Endodermal cell (in vitro differentiated cells): ENCODE measurements around the gene PAGE2. TPM values are rescaled to one million over a fixed set of nuclear protein-coding genes. Genes with fewer than 3 reads are reported as not detected.
"Not testable (repeated sequence)": the region's sequence is repeated elsewhere in the genome, so short reads cannot be mapped to it uniquely, and the experiment has no call there.

ENCODE experiments used
- DNase-seq: peaks from one replicate; pipeline ENCODE4 v3.0.0-alpha.2; 2017
- H3K27ac ChIP-seq: 2 replicates; pipeline ENCODE4 v1.5.1; 2013; ENCODE audit warnings: mild to moderate bottlenecking, low read depth, low read length, moderate library complexity
- H3K27me3 ChIP-seq: 2 replicates; pipeline ENCODE4 v1.6.1; 2013; ENCODE audit warnings: mild to moderate bottlenecking, low read length, moderate library complexity; ENCODE audit not compliant: insufficient read depth, control insufficient read depth, poor library complexity, severe bottlenecking
- H3K36me3 ChIP-seq: 2 replicates; pipeline ENCODE4 v1.7.0; 2013; ENCODE audit warnings: mild to moderate bottlenecking, low read length, moderate library complexity; ENCODE audit not compliant: control insufficient read depth, insufficient read depth
- H3K4me1 ChIP-seq: one replicate; pipeline ENCODE4 v1.7.0; 2013; ENCODE audit warnings: low read length; ENCODE audit not compliant: control insufficient read depth, insufficient read depth
- H3K4me3 ChIP-seq: 2 replicates; pipeline ENCODE4 v1.5.1; 2013; ENCODE audit warnings: mild to moderate bottlenecking, low read length, moderate library complexity
- H3K9ac ChIP-seq: 2 replicates; pipeline ENCODE4 v1.6.1; 2013; ENCODE audit warnings: mild to moderate bottlenecking, low read length, moderate library complexity; ENCODE audit not compliant: poor library complexity, severe bottlenecking; ENCODE audit errors: extremely low read depth
- H3K9me3 ChIP-seq: 2 replicates; pipeline ENCODE4 v1.6.1; 2013; ENCODE audit warnings: mild to moderate bottlenecking, low read length, moderate library complexity; ENCODE audit not compliant: control insufficient read depth
- H3K27ac Mint-ChIP-seq: 2 replicates; pipeline ENCODE4 v1.8.0; 2020; ENCODE audit warnings: mixed read lengths
- H3K27me3 Mint-ChIP-seq: 2 replicates; pipeline ENCODE4 v1.8.0; 2021; ENCODE audit warnings: mild to moderate bottlenecking, mixed read lengths; ENCODE audit not compliant: insufficient read depth
- H3K36me3 Mint-ChIP-seq: 2 replicates; pipeline ENCODE4 v1.8.0; 2020; ENCODE audit warnings: low read depth, mixed read lengths
- H3K4me1 Mint-ChIP-seq: 2 replicates; pipeline ENCODE4 v1.8.0; 2020; ENCODE audit warnings: mixed read lengths
- H3K4me3 Mint-ChIP-seq: 2 replicates; pipeline ENCODE4 v1.8.0; 2020; ENCODE audit warnings: mild to moderate bottlenecking, moderate library complexity, mixed read lengths
- H3K9me3 Mint-ChIP-seq: 2 replicates; pipeline ENCODE4 v1.8.0; 2020; ENCODE audit warnings: mild to moderate bottlenecking, mixed read lengths
- CTCF ChIP-seq: fragments of 200-600 bp; sonication (generic); conservative IDR thresholded peaks from 2 replicates; pipeline ENCODE4 v1.5.0; 2021; ENCODE audit warnings: antibody characterized with exemption, mild to moderate bottlenecking
- WGBS, 2 experiments: methylation state at CpG; one replicate each; pipeline versions ENCODE4 v1.1.5 to v1.1.7; 2013; ENCODE audit warnings: missing lambda C conversion rate in 2 of 2, mixed read lengths in 1 of 2; ENCODE audit not compliant: insufficient coverage in 1 of 2, insufficient read length in 1 of 2; 5-methylcytosine and 5-hydroxymethylcytosine counted together
- total RNA-seq, 2 donors: library from RNA; stranded (reverse); fragmentation: NEBNext Ultra II Directional in 1 of 2; extraction: Animal tissue kit (Norgen Biotek cat#: 25700) in 1 of 2; gene quantifications; 2 replicates in 1 of 2; 3 replicates in 1 of 2; pipeline ENCODE4 v1.2.1, GENCODE V29; 2021

The PAGE2 gene
- total RNA-seq, 2 donors from 2014 or later = not detected

- Mint-ChIP-seq H3K4me3 (no peak overlapping the region), H3K9me3 (peaks cover 45% of the 10 kb centered on the region), H3K36me3 (no peaks in the 10 kb centered on the region), H3K4me1 (peaks cover 12% of the 10 kb centered on the region), H3K27ac (no peak overlapping the region), H3K27me3 (no peaks in the 10 kb centered on the region)
- H3K36me3 ChIP-seq = no peaks in the 10 kb centered on the region
- TF ChIP-seq CTCF = no peak
- 40 to 75% methylated on average over 1 to 2 of the region's 2 CpGs for WGBS, 2 experiments
- H3K9me3 ChIP-seq = no peaks in the 10 kb centered on the region
- H3K4me1 ChIP-seq = no peaks in the 10 kb centered on the region
- no peak overlapping the region for H3K4me3 ChIP-seq
- no peak overlapping the region for H3K27ac ChIP-seq
- no peaks in the 10 kb centered on the region for H3K27me3 ChIP-seq
- H3K9ac ChIP-seq = no peak overlapping the region
- DNase-seq = no peak
These were observed 19.1 kb downstream of the PAGE2 start for GRCh38 chrX:55107911-55108310.

GRCh38 chrX:55109306-55109705 lies 20.5 kb downstream of the PAGE2 start:
- peaks cover 46% of the 10 kb centered on the region for H3K9me3 Mint-ChIP-seq
- no peaks in the 10 kb centered on the region for H3K4me1 ChIP-seq
- peak overlapping the region; percentile 75 for H3K27ac Mint-ChIP-seq
- H3K4me1 Mint-ChIP-seq = peaks cover 12% of the 10 kb centered on the region
- no peaks in the 10 kb centered on the region for H3K36me3 ChIP-seq
- peak overlapping the region; percentile 30 for H3K9ac ChIP-seq
- no peaks in the 10 kb centered on the region for H3K36me3 Mint-ChIP-seq
- no peak for DNase-seq
- WGBS, 2 experiments = 57% methylated on average over 7 of the region's 7 CpGs; no CpG with 5 or more reads in 1 of the 2 experiments
- peak overlapping the region; percentile 38 for H3K27ac ChIP-seq
- no peaks in the 10 kb centered on the region for H3K27me3 ChIP-seq
- H3K27me3 Mint-ChIP-seq = no peaks in the 10 kb centered on the region
- H3K9me3 ChIP-seq = no peaks in the 10 kb centered on the region
- H3K4me3 Mint-ChIP-seq = no peak overlapping the region
- no peak for TF ChIP-seq CTCF
- H3K4me3 ChIP-seq = no peak overlapping the region

GRCh38 chrX:55111578-55112254 lies 22.9 kb downstream of the PAGE2 start:
- Mint-ChIP-seq H3K27me3 (no peaks in the 10 kb centered on the region), H3K4me3 (no peak overlapping the region), H3K27ac (peak overlapping the region; percentile 91), H3K9me3 (peaks cover 46% of the 10 kb centered on the region), H3K36me3 (no peaks in the 10 kb centered on the region), H3K4me1 (peaks cover 12% of the 10 kb centered on the region)
- DNase-seq = peak; percentile 49
- Histone ChIP-seq H3K27me3 (no peaks in the 10 kb centered on the region), H3K27ac (no peak overlapping the region), H3K36me3 (no peaks in the 10 kb centered on the region), H3K9ac (peak overlapping the region; percentile 25), H3K9me3 (no peaks in the 10 kb centered on the region), H3K4me3 (no peak overlapping the region), H3K4me1 (no peaks in the 10 kb centered on the region)
- TF ChIP-seq CTCF = no peak
- 44 to 80% methylated on average over 2 to 7 of the region's 8 CpGs for WGBS, 2 experiments

- H3K9me3 Mint-ChIP-seq = peaks cover 38% of the 10 kb centered on the region
- H3K4me3 ChIP-seq, DNase-seq, H3K4me3 Mint-ChIP-seq, H3K4me1 ChIP-seq, H3K27ac Mint-ChIP-seq, H3K36me3 ChIP-seq, H3K9me3 ChIP-seq, H3K27ac ChIP-seq, H3K9ac ChIP-seq, H3K27me3 ChIP-seq, H3K27me3 Mint-ChIP-seq, H3K36me3 Mint-ChIP-seq: not testable (repeated sequence)
- 98% methylated on average over 6 of the region's 7 CpGs; no CpG with 5 or more reads in 1 of the 2 experiments for WGBS, 2 experiments
- peaks cover 31% of the 10 kb centered on the region for H3K4me1 Mint-ChIP-seq
These were observed 27.8 kb downstream of the PAGE2 start for GRCh38 chrX:55116589-55116988.
